Liver (tissue), 9 donors: ENCODE data around the gene ARHGDIA. TPM values are rescaled to one million over a fixed set of nuclear protein-coding genes. Genes with fewer than 3 reads are reported as not detected.

ENCODE experiments used
- DNase-seq: peaks from one replicate; pipeline ENCODE4 v3.0.0-alpha.2; 2017; ENCODE audit warnings: low spot score
- H3K27ac ChIP-seq, 2 donors: one replicate each; pipeline ENCODE4 v1.7.0; 2013; ENCODE audit warnings: inconsistent platforms in 2 of 2, low read length in 2 of 2, control low read depth in 1 of 2, low read depth in 1 of 2, mild to moderate bottlenecking in 1 of 2
- H3K27me3 ChIP-seq, 4 donors: one replicate each; pipeline versions ENCODE4 v1.6.1 to v1.7.0; 2013; ENCODE audit warnings: low read length in 3 of 4, inconsistent platforms in 1 of 4, mild to moderate bottlenecking in 1 of 4, moderate library complexity in 1 of 4; ENCODE audit not compliant: control insufficient read depth in 4 of 4, insufficient read depth in 4 of 4
- H3K36me3 ChIP-seq, 4 donors: one replicate each; pipeline versions ENCODE4 v1.6.1 to v1.7.0; 2013; ENCODE audit warnings: low read length in 3 of 4, mild to moderate bottlenecking in 3 of 4, low read depth in 1 of 4, moderate library complexity in 1 of 4; ENCODE audit not compliant: control insufficient read depth in 4 of 4, insufficient read depth in 3 of 4
- H3K4me1 ChIP-seq, 4 donors: one replicate each; pipeline versions ENCODE4 v1.6.1 to v1.7.0; 2013; ENCODE audit warnings: low read length in 3 of 4, mild to moderate bottlenecking in 3 of 4, moderate library complexity in 1 of 4; ENCODE audit not compliant: control insufficient read depth in 4 of 4, insufficient read depth in 4 of 4
- H3K4me3 ChIP-seq, 3 donors: one replicate each; pipeline versions ENCODE4 v1.6.1 to v1.7.0; 2013; ENCODE audit warnings: low read length in 3 of 3, control low read depth in 1 of 3, low read depth in 1 of 3, mild to moderate bottlenecking in 1 of 3
- H3K9ac ChIP-seq, 2 donors: one replicate each; pipeline ENCODE4 v1.7.0; 2013; ENCODE audit warnings: low read length in 2 of 2, mild to moderate bottlenecking in 2 of 2, moderate library complexity in 2 of 2, control low read depth in 1 of 2, low read depth in 1 of 2
- H3K9me3 ChIP-seq, 4 donors: one replicate each; pipeline versions ENCODE4 v1.6.1 to v1.7.0; 2013; ENCODE audit warnings: low read length in 3 of 4; ENCODE audit not compliant: control insufficient read depth in 4 of 4
- ATF3 ChIP-seq: IDR thresholded peaks from 2 replicates; pipeline ENCODE4 v1.6.1; 2016; ENCODE audit warnings: antibody characterized with exemption
- EGR1 ChIP-seq, 2 donors: IDR thresholded peaks; 2 replicates each; pipeline ENCODE4 v1.6.1; 2016 to 2018; ENCODE audit warnings: antibody characterized with exemption in 2 of 2, low read depth in 2 of 2
- FOXA1 ChIP-seq: IDR thresholded peaks from 2 replicates; pipeline ENCODE4 v1.6.1; 2016; ENCODE audit warnings: antibody characterized with exemption
- FOXA2 ChIP-seq: IDR thresholded peaks from 2 replicates; pipeline ENCODE4 v1.6.1; 2016; ENCODE audit warnings: antibody characterized with exemption
- HNF4A ChIP-seq, 2 donors: conservative IDR thresholded peaks; 2 replicates each; pipeline ENCODE4 v1.6.1; 2016; ENCODE audit warnings: antibody characterized with exemption in 2 of 2, mild to moderate bottlenecking in 2 of 2
- HNF4G ChIP-seq: IDR thresholded peaks from 2 replicates; pipeline ENCODE4 v1.6.1; 2016; ENCODE audit warnings: antibody characterized with exemption
- JUND ChIP-seq, 2 donors: IDR thresholded peaks; 2 replicates each; pipeline ENCODE4 v1.6.1; 2016; ENCODE audit warnings: antibody characterized with exemption in 2 of 2
- NR2F2 ChIP-seq: IDR thresholded peaks from 2 replicates; pipeline ENCODE4 v1.6.1; 2016; ENCODE audit warnings: antibody characterized with exemption
- SP1 ChIP-seq: IDR thresholded peaks from 2 replicates; pipeline ENCODE4 v1.6.1; 2018; ENCODE audit warnings: antibody characterized with exemption, mild to moderate bottlenecking
- YY1 ChIP-seq: IDR thresholded peaks from 2 replicates; pipeline ENCODE4 v1.6.1; 2016; ENCODE audit warnings: antibody characterized with exemption, mild to moderate bottlenecking
- WGBS: extraction: QIAGEN DNeasy Blood & Tissue Kit; methylation state at CpG from one replicate; pipeline ENCODE4 v1.1.7; 2013; 5-methylcytosine and 5-hydroxymethylcytosine counted together
- polyA plus RNA-seq, 2 donors: library from polyadenylated mRNA; stranded (reverse) in 1 of 2; unstranded in 1 of 2; fragments of 200-250 nt in 1 of 2; fragments of >200 nt in 1 of 2; fragmentation: Nextera tagmentation in 1 of 2; extraction: Ambion mirVana in 1 of 2; gene quantifications; one replicate each; pipeline versions ENCODE4 v1.2.1 to v1.2.3, GENCODE V29; 2013 to 2015
- total RNA-seq, 2 donors: library from RNA; depleted of rRNA; stranded (reverse); fragments of >200 nt; gene quantifications; one replicate each; pipeline ENCODE4 v1.2.3, GENCODE V29; 2014
- TF ChIP-seq, protein P1 (sequence below): fragments of 150-350 bp; IDR thresholded peaks from 2 replicates; pipeline ENCODE4 v1.5.1; 2017; ENCODE audit warnings: improper control_type of control experiment, low read depth, low read length; ENCODE audit not compliant: missing input control
- TF ChIP-seq, protein P2 (sequence below): IDR thresholded peaks from 2 replicates; pipeline ENCODE4 v1.6.1; 2016; ENCODE audit warnings: antibody characterized with exemption
- donor health status: healthy.
- donor health status: healthy.
- donor health status: healthy.
- donor health status: healthy.
- donor health status: healthy.

Gene ARHGDIA
- total and polyA plus RNA-seq, 4 donors, result 35.5 to 142 (median 75.3) TPM

- Histone ChIP-seq H3K27ac (no peak overlapping the region), H3K27me3 (no peaks in the 10 kb centered on the region), H3K9ac (no peak overlapping the region), H3K4me1 (peaks cover 17 to 45% (median 28%) of the 10 kb centered on the region in 4 donors), H3K9me3 (no peaks in the 10 kb centered on the region), H3K36me3 (peaks cover 12 to 30% (median 19%) of the 10 kb centered on the region in 4 donors), H3K4me3 (no peak overlapping the region)
- WGBS, result 97% methylated on average over 31 of the region's 31 CpGs
- DNase-seq, result no peak
- TF ChIP-seq FOXA2 (no peak), JUND (IDR thresholded peaks at IDR 0.05) (no peak), HNF4A (conservative IDR thresholded peaks at IDR 0.05) (no peak), ATF3 (no peak), EGR1 (IDR thresholded peaks at IDR 0.05; ENCODE audit: low read depth in 2 of 2) (no peak), HNF4G (no peak)
Measured at GRCh38 chr17:81913394-81914102, 42.4 kb upstream of the ARHGDIA start.

DNA sequence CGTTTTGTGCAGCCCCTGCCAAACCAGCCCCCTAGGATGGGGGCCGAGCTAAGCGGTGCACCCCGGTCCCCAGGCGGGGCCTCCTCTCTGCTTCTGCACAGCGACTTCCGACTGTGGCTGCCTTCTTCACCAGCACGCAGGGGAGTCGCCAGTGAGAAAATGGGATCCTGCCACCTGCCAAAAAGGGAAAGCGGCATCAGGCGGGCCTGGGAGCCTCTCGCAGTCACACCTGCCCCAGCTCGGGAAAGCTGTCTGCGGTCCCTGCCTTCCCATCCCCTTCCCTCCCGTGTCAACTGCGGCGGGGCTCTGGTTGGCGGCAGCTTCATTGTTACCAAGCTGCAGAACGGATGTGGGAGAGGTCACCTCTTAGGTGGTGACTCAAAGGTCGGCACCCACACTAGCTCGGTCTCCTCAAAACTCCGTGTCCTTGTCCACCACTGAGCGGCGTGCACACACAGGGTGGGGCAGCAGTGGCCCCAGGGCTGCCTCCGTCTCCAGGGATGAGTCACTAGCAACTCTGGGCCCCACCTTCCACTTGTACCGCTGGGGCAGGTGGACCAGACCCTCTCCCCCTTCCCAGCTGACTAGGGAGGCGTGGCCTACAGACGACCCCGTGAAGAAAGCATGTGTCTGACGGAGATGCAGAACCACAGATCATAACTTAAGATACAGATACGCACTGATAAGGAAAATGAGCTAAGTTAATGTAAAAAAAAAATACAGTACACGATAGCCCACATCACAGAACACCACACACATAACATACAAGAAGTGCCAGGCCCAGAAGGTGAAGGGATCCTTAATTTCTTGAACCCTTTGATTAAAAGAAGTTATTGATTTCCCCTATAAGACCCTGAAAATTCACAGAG is 41.5 kb upstream of the ARHGDIA start:
- Histone ChIP-seq H3K4me1 (peaks cover 15 to 46% (median 27%) of the 10 kb centered on the region in 4 donors), H3K27me3 (no peaks in the 10 kb centered on the region), H3K9ac (no peak overlapping the region), H3K4me3 (no peak overlapping the region), H3K9me3 (no peaks in the 10 kb centered on the region), H3K36me3 (peaks cover 12 to 38% (median 19%) of the 10 kb centered on the region in 4 donors), H3K27ac (no peak overlapping the region)
- no peak for DNase-seq
- no peak for TF ChIP-seq HNF4A (conservative IDR thresholded peaks at IDR 0.05)
- WGBS, result 94% methylated on average over 32 of the region's 32 CpGs

- DNase-seq, result no peak
- peak overlapping the region; percentile 16 to 46 for H3K27ac ChIP-seq
- peaks cover 12 to 41% (median 21%) of the 10 kb centered on the region in 4 donors for H3K4me1 ChIP-seq
- no peaks in the 10 kb centered on the region for H3K9me3 ChIP-seq
- no peak overlapping the region for H3K9ac ChIP-seq
- no peaks in the 10 kb centered on the region for H3K27me3 ChIP-seq
- TF ChIP-seq, protein P1, sequence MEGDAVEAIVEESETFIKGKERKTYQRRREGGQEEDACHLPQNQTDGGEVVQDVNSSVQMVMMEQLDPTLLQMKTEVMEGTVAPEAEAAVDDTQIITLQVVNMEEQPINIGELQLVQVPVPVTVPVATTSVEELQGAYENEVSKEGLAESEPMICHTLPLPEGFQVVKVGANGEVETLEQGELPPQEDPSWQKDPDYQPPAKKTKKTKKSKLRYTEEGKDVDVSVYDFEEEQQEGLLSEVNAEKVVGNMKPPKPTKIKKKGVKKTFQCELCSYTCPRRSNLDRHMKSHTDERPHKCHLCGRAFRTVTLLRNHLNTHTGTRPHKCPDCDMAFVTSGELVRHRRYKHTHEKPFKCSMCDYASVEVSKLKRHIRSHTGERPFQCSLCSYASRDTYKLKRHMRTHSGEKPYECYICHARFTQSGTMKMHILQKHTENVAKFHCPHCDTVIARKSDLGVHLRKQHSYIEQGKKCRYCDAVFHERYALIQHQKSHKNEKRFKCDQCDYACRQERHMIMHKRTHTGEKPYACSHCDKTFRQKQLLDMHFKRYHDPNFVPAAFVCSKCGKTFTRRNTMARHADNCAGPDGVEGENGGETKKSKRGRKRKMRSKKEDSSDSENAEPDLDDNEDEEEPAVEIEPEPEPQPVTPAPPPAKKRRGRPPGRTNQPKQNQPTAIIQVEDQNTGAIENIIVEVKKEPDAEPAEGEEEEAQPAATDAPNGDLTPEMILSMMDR, result no peak
- TF ChIP-seq, protein P2, sequence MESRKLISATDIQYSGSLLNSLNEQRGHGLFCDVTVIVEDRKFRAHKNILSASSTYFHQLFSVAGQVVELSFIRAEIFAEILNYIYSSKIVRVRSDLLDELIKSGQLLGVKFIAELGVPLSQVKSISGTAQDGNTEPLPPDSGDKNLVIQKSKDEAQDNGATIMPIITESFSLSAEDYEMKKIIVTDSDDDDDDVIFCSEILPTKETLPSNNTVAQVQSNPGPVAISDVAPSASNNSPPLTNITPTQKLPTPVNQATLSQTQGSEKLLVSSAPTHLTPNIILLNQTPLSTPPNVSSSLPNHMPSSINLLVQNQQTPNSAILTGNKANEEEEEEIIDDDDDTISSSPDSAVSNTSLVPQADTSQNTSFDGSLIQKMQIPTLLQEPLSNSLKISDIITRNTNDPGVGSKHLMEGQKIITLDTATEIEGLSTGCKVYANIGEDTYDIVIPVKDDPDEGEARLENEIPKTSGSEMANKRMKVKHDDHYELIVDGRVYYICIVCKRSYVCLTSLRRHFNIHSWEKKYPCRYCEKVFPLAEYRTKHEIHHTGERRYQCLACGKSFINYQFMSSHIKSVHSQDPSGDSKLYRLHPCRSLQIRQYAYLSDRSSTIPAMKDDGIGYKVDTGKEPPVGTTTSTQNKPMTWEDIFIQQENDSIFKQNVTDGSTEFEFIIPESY, result no peak
- TF ChIP-seq FOXA1 (no peak), EGR1 (IDR thresholded peaks at IDR 0.05; ENCODE audit: low read depth in 2 of 2) (no peak), ATF3 (no peak), SP1 (no peak), JUND (IDR thresholded peaks at IDR 0.05) (no peak), YY1 (no peak), NR2F2 (no peak)
- no peak overlapping the region for H3K4me3 ChIP-seq
- peaks cover 17 to 45% (median 23%) of the 10 kb centered on the region in 4 donors for H3K36me3 ChIP-seq
- WGBS, result 78% methylated on average over 19 of the region's 19 CpGs
Measured at GRCh38 chr17:81911969-81912368, 40.8 kb upstream of the ARHGDIA start.
